HFF-Myc (cell line): Measurements from ENCODE around the gene PCDH15.

ENCODE experiments used
- DNase-seq: peaks from one replicate; pipeline ENCODE4 v3.0.0-alpha.2; 2011; ENCODE audit warnings: low read depth; ENCODE audit errors: extremely low read depth
- H3K4me3 ChIP-seq: replicated peaks from 2 replicates; pipeline ENCODE4 v1.5.1; 2011; ENCODE audit warnings: low read depth, mild to moderate bottlenecking, control low read depth, low read length
- TF ChIP-seq, protein P1 (sequence below): IDR thresholded peaks from 2 replicates; pipeline ENCODE4 v1.5.1; 2012; ENCODE audit warnings: mild to moderate bottlenecking, low read depth, low read length, control low read depth; ENCODE audit errors: missing control alignments

Gene PCDH15

DNA sequence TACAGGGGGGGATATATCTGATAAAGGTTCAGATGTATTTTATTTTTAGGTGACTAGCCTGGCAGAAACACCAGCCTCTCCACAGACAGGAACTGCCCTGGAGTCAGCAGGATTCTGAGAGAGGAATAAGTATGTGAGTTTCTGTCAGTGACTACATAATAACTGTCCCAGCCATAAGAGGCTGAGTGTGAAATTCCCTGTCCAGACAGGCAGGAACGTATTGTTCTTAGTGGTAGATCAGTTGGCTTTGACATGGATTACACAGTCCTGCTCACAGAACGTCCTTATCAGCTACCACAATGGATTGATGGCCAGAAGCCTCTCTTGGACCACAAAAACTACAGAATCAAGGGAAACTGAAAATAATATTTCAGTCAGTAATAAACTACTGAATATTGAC is 709.8 kb downstream of the PCDH15 start:
- DNase-seq: no peak
- H3K4me3 ChIP-seq: no peak overlapping the region
- TF ChIP-seq, protein P1, sequence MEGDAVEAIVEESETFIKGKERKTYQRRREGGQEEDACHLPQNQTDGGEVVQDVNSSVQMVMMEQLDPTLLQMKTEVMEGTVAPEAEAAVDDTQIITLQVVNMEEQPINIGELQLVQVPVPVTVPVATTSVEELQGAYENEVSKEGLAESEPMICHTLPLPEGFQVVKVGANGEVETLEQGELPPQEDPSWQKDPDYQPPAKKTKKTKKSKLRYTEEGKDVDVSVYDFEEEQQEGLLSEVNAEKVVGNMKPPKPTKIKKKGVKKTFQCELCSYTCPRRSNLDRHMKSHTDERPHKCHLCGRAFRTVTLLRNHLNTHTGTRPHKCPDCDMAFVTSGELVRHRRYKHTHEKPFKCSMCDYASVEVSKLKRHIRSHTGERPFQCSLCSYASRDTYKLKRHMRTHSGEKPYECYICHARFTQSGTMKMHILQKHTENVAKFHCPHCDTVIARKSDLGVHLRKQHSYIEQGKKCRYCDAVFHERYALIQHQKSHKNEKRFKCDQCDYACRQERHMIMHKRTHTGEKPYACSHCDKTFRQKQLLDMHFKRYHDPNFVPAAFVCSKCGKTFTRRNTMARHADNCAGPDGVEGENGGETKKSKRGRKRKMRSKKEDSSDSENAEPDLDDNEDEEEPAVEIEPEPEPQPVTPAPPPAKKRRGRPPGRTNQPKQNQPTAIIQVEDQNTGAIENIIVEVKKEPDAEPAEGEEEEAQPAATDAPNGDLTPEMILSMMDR: no peak

DNA sequence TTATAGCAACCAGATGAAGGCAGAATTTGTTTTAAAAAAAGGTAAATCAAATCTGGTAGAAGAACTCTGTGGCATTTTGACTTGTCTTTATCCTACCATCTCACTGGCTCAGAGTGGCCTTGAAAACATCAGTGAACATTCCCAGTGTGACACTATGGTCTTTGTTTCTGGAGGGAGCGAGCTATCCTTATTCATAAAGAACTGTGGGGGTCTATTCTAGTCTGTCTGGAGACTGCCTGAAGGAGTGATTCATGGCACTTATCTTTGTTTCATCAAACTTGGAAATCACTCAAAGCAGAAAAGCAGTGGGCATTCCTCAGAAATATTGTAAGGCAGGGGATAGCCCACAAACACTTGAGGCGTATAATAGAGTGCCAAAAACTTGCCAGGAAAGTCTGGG is 719.1 kb downstream of the PCDH15 start:
- TF ChIP-seq, protein P1: no peak
- DNase-seq: no peak
- H3K4me3 ChIP-seq: no peak overlapping the region

DNA sequence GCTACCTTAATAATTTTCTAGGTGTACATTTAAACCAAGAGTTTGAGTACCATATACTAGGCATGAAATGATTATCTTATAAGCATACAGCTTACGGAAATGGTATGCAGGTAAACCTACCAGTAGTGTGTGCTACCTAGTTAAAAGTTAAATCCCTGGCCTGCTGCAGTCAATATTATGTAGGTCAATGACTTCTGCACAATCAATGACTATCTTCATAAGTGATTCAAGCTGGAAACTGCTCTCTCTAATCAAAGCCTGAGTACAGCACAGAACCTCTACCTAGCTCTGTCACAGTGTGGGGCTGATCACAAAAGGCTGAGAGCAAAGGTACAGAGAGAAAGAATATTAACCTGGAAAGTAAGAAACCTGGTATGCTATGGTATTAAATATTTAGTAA is 733.7 kb downstream of the PCDH15 start:
- no peak for DNase-seq
- H3K4me3 ChIP-seq: no peak overlapping the region
- TF ChIP-seq, protein P1: no peak

DNA sequence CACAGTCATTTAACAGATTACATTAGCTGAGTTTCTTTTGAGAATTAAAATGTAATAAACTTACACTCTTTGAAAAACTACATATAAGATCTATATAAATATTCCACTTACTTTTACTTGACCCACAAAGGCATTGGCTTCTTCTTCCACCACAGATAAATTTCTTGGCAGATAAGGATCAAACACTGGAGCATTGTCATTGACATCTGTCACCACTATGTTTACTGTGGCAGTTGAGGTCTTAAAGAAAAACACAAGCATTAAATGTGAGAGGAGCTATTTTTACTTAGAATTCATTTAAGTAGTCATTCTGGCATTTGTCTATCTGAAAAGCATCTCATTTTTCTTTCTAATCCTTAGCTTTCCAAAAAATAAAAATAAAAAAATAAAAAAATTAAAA is 734.4 kb downstream of the PCDH15 start:
- H3K4me3 ChIP-seq: no peak overlapping the region
- DNase-seq: no peak
- TF ChIP-seq, protein P1: no peak

DNA sequence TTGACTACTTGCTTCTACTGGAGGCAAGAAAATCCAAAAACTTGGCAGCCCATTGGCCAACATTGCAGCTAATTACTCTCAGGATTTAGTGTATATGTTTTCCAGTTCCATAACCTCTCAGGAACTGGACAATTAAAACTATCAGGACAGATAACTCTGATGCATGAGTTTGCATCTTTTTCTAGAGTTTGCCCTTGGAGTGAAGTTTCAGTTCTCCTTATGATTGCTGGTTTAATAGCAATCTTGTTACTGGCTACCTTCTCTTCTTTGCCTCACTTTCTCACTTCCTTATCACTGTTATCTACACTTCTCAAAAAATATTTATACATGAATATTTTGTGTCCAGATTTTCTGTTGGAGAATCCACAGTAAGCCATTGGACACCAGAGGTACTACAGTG is 735.9 kb downstream of the PCDH15 start:
- TF ChIP-seq, protein P1: no peak
- no peak for DNase-seq
- no peak overlapping the region for H3K4me3 ChIP-seq

DNA sequence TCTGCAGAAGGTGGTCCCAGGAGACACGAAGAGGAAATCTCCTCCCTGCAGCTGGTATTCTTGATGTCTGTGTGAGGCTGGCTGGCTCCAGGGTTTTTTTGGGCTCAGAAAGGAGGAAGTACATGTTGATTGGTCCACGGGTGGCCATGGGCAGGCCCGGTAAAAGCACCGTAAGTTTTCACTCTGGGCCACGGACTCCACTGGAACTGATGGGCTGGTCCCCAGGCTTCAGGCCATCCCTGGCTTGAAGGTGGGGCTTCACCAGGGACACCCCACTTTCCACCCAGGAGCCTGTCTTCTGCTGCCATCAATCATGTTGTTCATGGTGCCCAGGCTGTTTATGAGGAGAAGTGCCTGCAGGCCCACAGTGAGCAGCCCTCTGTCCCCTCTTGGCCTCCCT is 736.8 kb downstream of the PCDH15 start:
- TF ChIP-seq, protein P1: no peak
- no peak overlapping the region for H3K4me3 ChIP-seq
- no peak for DNase-seq

DNA sequence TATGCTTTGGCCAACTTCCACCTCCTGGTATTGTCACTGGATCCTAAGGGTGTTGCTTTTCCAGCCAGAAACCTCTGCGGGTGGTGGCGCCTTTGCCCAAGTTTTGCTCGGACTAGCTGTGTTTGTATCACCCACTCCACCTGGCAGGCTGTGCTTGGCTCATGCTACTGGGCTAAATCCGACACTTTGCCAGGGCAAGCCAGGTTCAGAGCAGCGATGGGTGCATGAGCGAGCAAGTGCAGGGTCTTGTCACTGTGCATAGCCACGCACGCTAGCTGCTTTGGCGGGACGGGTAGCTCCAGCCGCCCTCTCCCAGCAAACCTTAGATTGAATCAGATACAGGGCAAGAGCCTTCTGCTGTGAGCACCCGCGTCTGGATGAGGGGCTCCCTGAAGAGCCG is 737.5 kb downstream of the PCDH15 start:
- no peak for DNase-seq
- H3K4me3 ChIP-seq: no peak overlapping the region
- TF ChIP-seq, protein P1: no peak
